ENCODE measurements around the gene CFAP92.

CFAP92 gene

DNA sequence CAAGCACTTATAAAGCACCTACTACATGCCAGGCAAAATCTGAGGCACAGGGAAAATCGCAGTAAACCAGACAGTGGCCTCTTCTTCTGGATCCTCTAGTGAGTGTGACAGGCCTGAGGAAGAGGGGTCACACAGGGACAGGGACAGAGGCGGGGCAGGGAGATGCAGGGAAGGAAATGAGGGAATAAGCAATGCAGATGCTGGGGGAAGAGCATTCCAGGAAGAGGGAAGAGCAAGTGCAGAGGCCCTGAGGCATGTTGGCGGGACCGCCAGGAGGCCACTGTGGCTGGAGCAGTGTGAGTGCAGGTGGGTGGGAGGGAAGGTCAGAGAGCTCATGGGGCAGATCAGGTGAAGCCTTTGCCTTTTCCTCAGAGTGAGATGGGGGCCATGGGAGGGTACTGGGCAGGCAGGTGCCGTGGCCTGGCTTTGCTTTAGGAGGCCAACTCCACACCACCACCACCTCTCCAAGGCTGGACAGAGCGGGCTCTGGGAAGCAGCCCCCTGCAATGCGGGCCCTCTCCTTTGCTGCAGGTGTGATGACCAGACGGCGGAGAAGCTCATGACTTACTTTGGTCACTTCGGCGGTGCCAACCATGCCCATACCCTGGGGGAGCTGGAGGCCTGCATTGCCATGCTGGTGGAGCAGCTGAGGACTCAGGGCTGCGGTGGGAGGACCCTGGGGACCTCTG lies 39.9 kb upstream of the CFAP92 start:
- no peaks in the 10 kb centered on the region for H3K27me3 ChIP-seq (ENCODE audit: insufficient read depth, low read length)
- no peak overlapping the region for H3K4me3 ChIP-seq (ENCODE audit: low read length)
- H3K4me1 ChIP-seq (ENCODE audit: insufficient read depth, low read length): no peaks in the 10 kb centered on the region
- H3K9ac ChIP-seq (ENCODE audit: low read depth, low read length): no peak overlapping the region
- no peaks in the 10 kb centered on the region for H3K9me3 ChIP-seq (ENCODE audit: insufficient read depth, low read depth, low read length)
- no peaks in the 10 kb centered on the region for H3K36me3 ChIP-seq (ENCODE audit: insufficient read depth, low read depth, low read length)
- no peak overlapping the region for H3K27ac ChIP-seq (ENCODE audit: low read length)

DNA sequence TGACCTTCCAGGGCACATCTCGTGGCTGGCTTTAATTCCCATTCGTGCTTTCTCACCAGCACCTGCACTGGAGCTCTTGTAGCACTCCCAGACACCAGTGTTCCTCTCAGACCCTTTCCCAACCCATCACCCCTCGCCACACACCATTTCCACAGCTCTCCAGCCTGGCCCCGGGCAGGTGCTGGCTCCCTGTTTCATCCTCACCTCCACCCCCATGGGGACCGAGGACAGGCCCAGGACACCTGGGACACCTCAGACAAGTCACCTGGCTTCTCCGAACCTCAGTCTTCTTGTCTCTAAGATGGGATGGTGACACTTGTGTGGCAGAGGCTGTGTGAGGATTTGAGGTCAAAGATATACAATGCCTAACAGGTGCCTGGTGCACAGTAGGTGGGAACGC lies 39.3 kb upstream of the CFAP92 start:
- Histone ChIP-seq H3K4me1 (ENCODE audit: insufficient read depth, low read length) (no peaks in the 10 kb centered on the region), H3K36me3 (ENCODE audit: insufficient read depth, low read depth, low read length) (no peaks in the 10 kb centered on the region), H3K9me3 (ENCODE audit: insufficient read depth, low read depth, low read length) (no peaks in the 10 kb centered on the region), H3K27ac (ENCODE audit: low read length) (no peak overlapping the region), H3K27me3 (ENCODE audit: insufficient read depth, low read length) (no peaks in the 10 kb centered on the region; the same call in 1 of the 2 replicates), H3K9ac (ENCODE audit: low read depth, low read length) (no peak overlapping the region), H3K4me3 (ENCODE audit: low read length) (no peak overlapping the region)

DNA sequence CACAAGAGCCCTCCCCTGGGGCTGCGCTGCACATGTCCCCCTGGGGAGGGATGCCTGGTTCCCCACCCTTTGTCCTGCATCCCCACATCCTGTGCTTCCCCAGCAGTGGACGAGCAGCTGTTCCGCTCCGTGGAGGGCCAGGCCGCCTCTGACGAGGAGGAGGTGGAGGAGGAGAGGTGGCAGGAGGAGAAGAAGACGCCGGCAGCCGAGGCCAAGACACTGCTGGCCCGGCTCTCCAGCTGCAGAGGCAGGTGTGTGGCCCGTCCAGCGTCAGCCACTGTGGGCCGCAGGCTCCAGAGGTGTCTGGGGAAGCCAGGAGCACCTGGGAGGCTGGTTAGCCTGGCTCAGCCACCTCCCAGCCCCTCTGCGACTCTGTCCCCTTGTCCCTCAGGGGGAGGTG lies 38.8 kb upstream of the CFAP92 start:
- Histone ChIP-seq H3K27ac (ENCODE audit: low read length) (no peak overlapping the region), H3K9me3 (ENCODE audit: insufficient read depth, low read depth, low read length) (no peaks in the 10 kb centered on the region), H3K9ac (ENCODE audit: low read depth, low read length) (no peak overlapping the region), H3K4me1 (ENCODE audit: insufficient read depth, low read length) (no peaks in the 10 kb centered on the region), H3K4me3 (ENCODE audit: low read length) (no peak overlapping the region), H3K27me3 (ENCODE audit: insufficient read depth, low read length) (no peaks in the 10 kb centered on the region; the same call in 1 of the 2 replicates), H3K36me3 (ENCODE audit: insufficient read depth, low read depth, low read length) (no peaks in the 10 kb centered on the region)

DNA sequence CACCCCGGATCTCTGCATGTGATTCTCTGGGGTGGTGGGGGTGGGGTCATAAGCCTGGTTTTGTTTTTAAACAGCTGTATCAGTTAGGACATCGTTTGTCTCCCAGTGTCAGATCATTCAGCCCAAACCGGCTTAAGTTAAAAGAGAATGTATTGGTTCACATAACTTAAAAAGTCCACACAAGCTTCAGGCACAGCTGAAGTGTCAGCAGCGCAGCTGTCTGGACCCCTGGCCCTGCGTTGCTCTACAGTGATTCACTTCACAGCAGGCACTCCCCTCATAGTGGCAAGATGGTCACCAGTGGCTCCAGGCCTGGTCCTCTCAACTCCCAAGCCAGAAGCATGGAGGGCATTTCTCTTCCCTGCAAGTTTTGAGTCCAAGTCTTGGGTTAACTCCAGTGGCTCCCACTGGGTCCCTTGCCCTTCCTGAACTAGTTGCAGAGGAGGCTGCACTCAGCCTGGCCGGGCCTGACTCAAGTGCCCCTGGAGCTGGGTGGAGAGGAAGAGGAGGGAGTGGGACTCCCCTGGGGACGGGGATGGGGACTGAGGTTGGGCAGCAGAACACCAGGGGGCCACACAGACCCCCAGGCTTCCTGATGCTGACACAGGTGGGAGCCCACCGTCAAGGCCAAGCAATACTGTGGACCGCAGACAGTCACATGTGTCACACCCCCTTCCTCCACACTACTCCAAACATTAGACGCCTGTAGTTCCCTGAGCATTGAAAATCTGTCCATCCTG lies 37.8 kb upstream of the CFAP92 start:
- Histone ChIP-seq H3K27ac (ENCODE audit: low read length) (no peak overlapping the region), H3K9ac (ENCODE audit: low read depth, low read length) (no peak overlapping the region), H3K36me3 (ENCODE audit: insufficient read depth, low read depth, low read length) (no peaks in the 10 kb centered on the region), H3K9me3 (ENCODE audit: insufficient read depth, low read depth, low read length) (no peaks in the 10 kb centered on the region), H3K4me1 (ENCODE audit: insufficient read depth, low read length) (no peaks in the 10 kb centered on the region), H3K4me3 (ENCODE audit: low read length) (no peak overlapping the region), H3K27me3 (ENCODE audit: insufficient read depth, low read length) (peaks cover 3% of the 10 kb centered on the region)

DNA sequence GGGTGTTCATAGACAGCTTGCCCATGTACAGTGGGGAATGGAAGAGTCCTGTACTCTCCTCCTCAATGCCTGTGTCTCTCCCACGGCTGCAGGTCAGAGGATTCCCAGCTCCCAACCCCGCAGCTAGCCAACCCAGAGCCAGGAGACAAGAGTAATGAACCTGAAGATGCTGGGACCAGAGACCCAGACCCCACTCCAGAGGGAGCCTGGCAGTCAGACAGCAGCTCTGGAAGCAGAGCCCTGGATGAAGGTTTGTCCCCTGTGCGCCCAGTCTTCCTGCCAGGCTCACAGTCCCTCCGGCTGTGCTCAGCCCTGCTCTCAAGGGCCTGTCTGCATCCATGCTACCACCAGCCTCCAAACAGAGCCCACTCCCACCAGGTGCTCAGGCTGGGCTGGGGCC lies 36.7 kb upstream of the CFAP92 start:
- no peaks in the 10 kb centered on the region for H3K4me1 ChIP-seq (ENCODE audit: insufficient read depth, low read length)
- no peak overlapping the region for H3K4me3 ChIP-seq (ENCODE audit: low read length)

DNA sequence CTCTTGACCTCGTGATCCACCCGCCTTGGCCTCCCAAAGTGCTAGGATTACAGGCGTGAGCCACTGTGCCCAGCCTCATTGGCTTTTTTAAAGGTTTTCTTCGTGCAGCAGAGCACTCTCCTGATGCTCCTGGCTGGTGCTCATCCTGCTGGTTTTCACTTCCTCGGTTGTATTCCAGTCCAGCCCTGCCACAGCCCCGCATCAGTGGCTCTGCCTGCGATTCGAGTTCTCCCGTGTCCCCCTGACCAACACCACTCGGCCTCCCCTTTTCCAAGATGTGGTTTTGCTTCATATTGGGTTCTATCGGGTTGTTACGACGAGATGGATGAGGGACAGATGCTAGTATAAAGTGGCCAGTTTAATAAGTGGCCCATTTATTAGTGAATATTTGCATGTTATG lies 35.0 kb upstream of the CFAP92 start:
- Histone ChIP-seq H3K27ac (ENCODE audit: low read length) (no peak overlapping the region), H3K4me3 (ENCODE audit: low read length) (no peak overlapping the region), H3K27me3 (ENCODE audit: insufficient read depth, low read length) (peaks cover 25% of the 10 kb centered on the region), H3K36me3 (ENCODE audit: insufficient read depth, low read depth, low read length) (no peaks in the 10 kb centered on the region), H3K9ac (ENCODE audit: low read depth, low read length) (no peak overlapping the region), H3K9me3 (ENCODE audit: insufficient read depth, low read depth, low read length) (no peaks in the 10 kb centered on the region), H3K4me1 (ENCODE audit: insufficient read depth, low read length) (no peaks in the 10 kb centered on the region)

More for the DNA sequence above, 36.7 kb upstream of the CFAP92 start:
- Histone ChIP-seq H3K36me3 (ENCODE audit: insufficient read depth, low read depth, low read length) (no peaks in the 10 kb centered on the region), H3K9me3 (ENCODE audit: insufficient read depth, low read depth, low read length) (no peaks in the 10 kb centered on the region), H3K27me3 (ENCODE audit: insufficient read depth, low read length) (peaks cover 14% of the 10 kb centered on the region), H3K9ac (ENCODE audit: low read depth, low read length) (no peak overlapping the region), H3K27ac (ENCODE audit: low read length) (no peak overlapping the region)

DNA sequence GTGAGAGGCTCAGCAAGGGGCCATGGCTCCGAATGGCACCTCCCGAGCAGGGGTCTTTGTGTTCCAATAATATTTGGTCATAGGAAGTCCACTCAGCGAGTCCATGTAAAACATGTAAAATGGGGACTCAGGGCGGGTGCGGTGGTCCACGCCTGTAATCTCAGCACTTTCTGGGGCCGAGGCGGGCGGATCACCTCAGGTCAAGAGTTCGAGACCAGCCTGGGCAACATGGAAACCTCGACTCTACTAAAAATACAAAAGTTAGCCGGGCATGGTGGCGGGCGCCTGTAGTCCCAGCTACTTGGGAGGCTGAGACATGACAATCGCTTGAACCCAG lies 33.6 kb upstream of the CFAP92 start:
- Histone ChIP-seq H3K4me3 (ENCODE audit: low read length) (peak overlapping the region; percentile 41; the same call in 1 of the 2 replicates), H3K9ac (ENCODE audit: low read depth, low read length) (no peak overlapping the region), H3K9me3 (ENCODE audit: insufficient read depth, low read depth, low read length) (no peaks in the 10 kb centered on the region), H3K27me3 (ENCODE audit: insufficient read depth, low read length) (peaks cover 25% of the 10 kb centered on the region), H3K4me1 (ENCODE audit: insufficient read depth, low read length) (no peaks in the 10 kb centered on the region), H3K36me3 (ENCODE audit: insufficient read depth, low read depth, low read length) (no peaks in the 10 kb centered on the region), H3K27ac (ENCODE audit: low read length) (no peak overlapping the region)

DNA sequence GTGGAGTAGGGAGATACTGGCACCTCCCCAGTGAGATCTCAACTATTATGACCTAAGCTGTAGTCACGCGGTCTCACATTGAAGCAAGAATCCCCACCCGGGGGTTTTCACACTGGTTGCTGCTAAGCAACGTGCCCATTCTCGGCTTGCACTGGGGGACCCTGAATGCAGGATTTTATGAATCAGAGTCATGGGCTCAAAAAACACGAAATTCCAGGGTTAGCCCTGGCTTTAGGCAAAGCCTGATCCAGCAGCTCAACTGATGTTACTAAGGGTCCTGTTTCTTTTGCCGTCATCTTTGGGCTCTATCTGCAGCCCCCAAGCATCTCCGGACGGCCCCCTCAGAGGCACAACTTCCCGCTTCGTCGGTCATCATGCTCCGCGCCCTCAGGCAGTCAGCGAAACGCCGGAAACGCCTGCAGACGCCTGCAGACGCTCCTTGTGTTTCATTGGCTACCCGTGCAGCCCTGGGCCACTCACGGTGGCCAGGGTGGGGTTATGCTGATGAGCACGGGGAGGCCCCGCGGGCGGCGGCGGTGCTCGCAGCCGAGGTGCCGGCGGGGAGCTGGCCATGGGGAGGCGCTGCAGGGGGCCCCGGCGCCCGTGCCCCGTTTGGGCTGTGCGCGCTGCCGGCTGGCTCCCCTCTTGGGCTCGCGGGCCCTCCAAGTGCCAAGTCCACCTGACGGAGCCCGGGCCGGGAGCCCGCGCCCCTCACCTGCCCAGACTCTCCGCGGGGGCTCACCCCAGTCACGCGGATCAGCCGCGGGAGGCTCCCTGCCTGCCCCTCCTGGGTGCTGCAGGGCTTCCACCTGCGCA lies 33.1 kb upstream of the CFAP92 start:
- Histone ChIP-seq H3K9ac (ENCODE audit: low read depth, low read length) (no peak overlapping the region), H3K4me3 (ENCODE audit: low read length) (peak overlapping the region; percentile 41; the same call in 1 of the 2 replicates), H3K36me3 (ENCODE audit: insufficient read depth, low read depth, low read length) (no peaks in the 10 kb centered on the region), H3K27ac (ENCODE audit: low read length) (no peak overlapping the region), H3K9me3 (ENCODE audit: insufficient read depth, low read depth, low read length) (no peaks in the 10 kb centered on the region), H3K4me1 (ENCODE audit: insufficient read depth, low read length) (no peaks in the 10 kb centered on the region), H3K27me3 (ENCODE audit: insufficient read depth, low read length) (peaks cover 25% of the 10 kb centered on the region)

DNA sequence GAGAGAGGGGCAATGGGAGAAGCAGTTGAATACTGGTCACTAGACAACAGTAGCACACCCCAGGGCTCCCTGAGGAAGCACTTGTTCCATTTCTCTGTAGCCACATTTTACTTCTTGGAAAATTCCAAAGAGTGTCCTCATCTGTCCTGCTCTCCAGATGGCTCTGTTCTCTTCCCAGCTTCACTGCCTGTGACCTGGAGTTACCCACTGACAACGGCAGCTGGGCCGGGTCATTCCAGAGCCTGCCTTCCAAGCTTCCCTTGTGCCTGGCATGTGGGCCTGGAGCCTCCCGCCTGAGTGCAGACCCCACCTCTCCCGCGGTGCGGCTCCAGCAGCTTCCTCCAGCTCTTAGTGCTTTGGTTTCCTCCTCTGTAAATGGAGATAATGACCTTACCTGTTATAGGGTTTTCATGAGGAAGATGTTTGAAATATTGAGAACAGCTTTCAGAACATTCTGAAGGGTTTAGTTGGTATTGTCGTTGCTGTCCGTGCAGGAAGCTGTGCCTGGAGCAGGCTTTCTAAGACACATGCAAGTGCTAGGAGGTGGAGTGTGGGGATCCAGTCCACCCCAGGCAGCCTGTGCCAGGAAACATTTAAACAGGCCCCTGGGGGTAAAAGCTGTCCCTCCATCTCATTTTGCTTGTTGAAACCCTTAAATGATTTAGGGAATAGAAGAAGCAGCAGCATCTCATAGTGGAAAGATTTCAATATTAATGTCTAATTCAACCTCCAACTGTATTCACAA lies 32.0 kb upstream of the CFAP92 start:
- peaks cover 25% of the 10 kb centered on the region for H3K27me3 ChIP-seq (ENCODE audit: insufficient read depth, low read length)
- no peaks in the 10 kb centered on the region for H3K4me1 ChIP-seq (ENCODE audit: insufficient read depth, low read length)
- no peak overlapping the region for H3K9ac ChIP-seq (ENCODE audit: low read depth, low read length)
- no peak overlapping the region for H3K27ac ChIP-seq (ENCODE audit: low read length)
- H3K36me3 ChIP-seq (ENCODE audit: insufficient read depth, low read depth, low read length): no peaks in the 10 kb centered on the region
- no peaks in the 10 kb centered on the region for H3K9me3 ChIP-seq (ENCODE audit: insufficient read depth, low read depth, low read length)
- no peak overlapping the region for H3K4me3 ChIP-seq (ENCODE audit: low read length)

DNA sequence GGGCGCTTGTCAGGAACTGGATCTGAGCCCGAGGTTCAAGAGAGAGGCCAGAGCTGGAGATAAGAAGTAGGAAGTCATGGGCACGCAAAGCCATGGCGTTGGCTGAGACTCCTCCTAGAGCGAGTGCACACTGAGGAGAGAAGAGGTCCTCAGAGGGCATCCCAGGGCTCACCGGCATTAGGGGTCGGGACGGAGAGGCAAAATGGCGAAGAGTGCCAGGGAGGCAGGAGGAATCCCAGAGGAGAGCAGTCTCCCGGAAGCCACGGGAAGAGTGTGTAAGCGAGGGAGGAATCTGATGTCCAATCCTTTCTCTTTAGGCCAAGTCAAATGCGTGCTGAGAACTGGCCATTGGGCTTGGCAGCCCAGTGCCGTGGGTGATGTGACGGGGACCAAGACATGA lies 31.2 kb upstream of the CFAP92 start:
- peaks cover 25% of the 10 kb centered on the region for H3K27me3 ChIP-seq (ENCODE audit: insufficient read depth, low read length)
- no peaks in the 10 kb centered on the region for H3K4me1 ChIP-seq (ENCODE audit: insufficient read depth, low read length)
- H3K27ac ChIP-seq (ENCODE audit: low read length): no peak overlapping the region
- H3K9ac ChIP-seq (ENCODE audit: low read depth, low read length): no peak overlapping the region
- no peak overlapping the region for H3K4me3 ChIP-seq (ENCODE audit: low read length)
- no peaks in the 10 kb centered on the region for H3K9me3 ChIP-seq (ENCODE audit: insufficient read depth, low read depth, low read length)
- H3K36me3 ChIP-seq (ENCODE audit: insufficient read depth, low read depth, low read length): no peaks in the 10 kb centered on the region

DNA sequence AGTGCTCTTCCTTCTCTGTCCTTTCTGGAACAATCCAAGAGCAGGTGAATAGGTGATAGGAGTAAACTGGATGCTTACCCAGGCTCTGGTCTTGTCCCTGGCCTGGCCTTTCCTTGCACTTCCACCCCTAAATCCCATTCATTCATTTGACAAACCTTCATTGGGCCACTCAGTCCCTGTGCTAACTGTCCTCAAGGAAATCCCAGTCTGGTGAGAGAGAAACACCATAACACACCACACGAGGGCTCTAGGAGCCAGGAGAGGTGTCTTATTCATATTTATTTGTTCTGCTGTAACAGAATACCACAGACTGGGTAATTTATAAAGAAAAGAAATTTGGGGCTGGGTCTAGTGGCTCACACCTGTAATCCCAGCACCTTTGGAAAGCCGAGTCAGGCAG lies 30.0 kb upstream of the CFAP92 start:
- Histone ChIP-seq H3K9ac (ENCODE audit: low read depth, low read length) (no peak overlapping the region), H3K36me3 (ENCODE audit: insufficient read depth, low read depth, low read length) (no peaks in the 10 kb centered on the region), H3K27ac (ENCODE audit: low read length) (no peak overlapping the region), H3K27me3 (ENCODE audit: insufficient read depth, low read length) (peaks cover 28% of the 10 kb centered on the region), H3K9me3 (ENCODE audit: insufficient read depth, low read depth, low read length) (no peaks in the 10 kb centered on the region), H3K4me1 (ENCODE audit: insufficient read depth, low read length) (no peaks in the 10 kb centered on the region), H3K4me3 (ENCODE audit: low read length) (no peak overlapping the region)
